Measurements from ENCODE around the gene PFN2.
"Not testable (repeated sequence)": the region's sequence is repeated elsewhere in the genome, so short reads cannot be mapped to it uniquely, and the experiment has no call there.

The PFN2 gene

GRCh38 chr3:149968216-149968615, 2.5 kb downstream of the PFN2 start:
- DNase-seq (ENCODE audit: low spot score): no peak

- peak; percentile 80 for DNase-seq (ENCODE audit: low spot score)
These were observed 3.5 kb downstream of the PFN2 start for GRCh38 chr3:149967086-149967685.

- peak; percentile 15 for DNase-seq (ENCODE audit: low spot score)
These were observed 5.4 kb downstream of the PFN2 start for GRCh38 chr3:149965278-149965677.

- DNase-seq (ENCODE audit: low spot score): peak; percentile 43
These were observed 6.4 kb downstream of the PFN2 start for GRCh38 chr3:149964291-149964690.

- no peak for DNase-seq (ENCODE audit: low spot score)
These were observed 7.2 kb downstream of the PFN2 start for GRCh38 chr3:149963485-149963884.

- no peak for DNase-seq (ENCODE audit: low spot score)
These were observed 11.3 kb downstream of the PFN2 start for GRCh38 chr3:149959443-149959842.

GRCh38 chr3:149958171-149958796, 12.4 kb downstream of the PFN2 start:
- DNase-seq (ENCODE audit: low spot score): no peak

- no peak for DNase-seq (ENCODE audit: low spot score)
These were observed 13.2 kb downstream of the PFN2 start for GRCh38 chr3:149957361-149958125.

GRCh38 chr3:149955449-149955848, 15.2 kb downstream of the PFN2 start:
- peak; percentile 89 for DNase-seq (ENCODE audit: low spot score)

GRCh38 chr3:149954812-149955211, 15.9 kb downstream of the PFN2 start:
- peak; percentile 15 for DNase-seq (ENCODE audit: low spot score)

GRCh38 chr3:149949181-149949580, 21.5 kb downstream of the PFN2 start:
- DNase-seq (ENCODE audit: low spot score): no peak

GRCh38 chr3:149947231-149947630, 23.5 kb downstream of the PFN2 start:
- no peak for DNase-seq (ENCODE audit: low spot score)

GRCh38 chr3:149943966-149944365, 26.7 kb downstream of the PFN2 start:
- DNase-seq (ENCODE audit: low spot score): not testable (repeated sequence)

- no peak for DNase-seq (ENCODE audit: low spot score)
These were observed 28.3 kb downstream of the PFN2 start for GRCh38 chr3:149942409-149942808.

GRCh38 chr3:149941946-149942345, 28.7 kb downstream of the PFN2 start:
- DNase-seq (ENCODE audit: low spot score): no peak

- no peak for DNase-seq (ENCODE audit: low spot score)
These were observed 29.5 kb downstream of the PFN2 start for GRCh38 chr3:149941186-149941585.

- not testable (repeated sequence) for DNase-seq (ENCODE audit: low spot score)
These were observed 32.2 kb downstream of the PFN2 start for GRCh38 chr3:149938392-149939055.

- no peak for DNase-seq (ENCODE audit: low spot score)
These were observed 33.9 kb downstream of the PFN2 start for GRCh38 chr3:149936812-149937230.

GRCh38 chr3:149934524-149934923, 36.2 kb downstream of the PFN2 start:
- DNase-seq (ENCODE audit: low spot score): no peak

- no peak for DNase-seq (ENCODE audit: low spot score)
These were observed 36.8 kb downstream of the PFN2 start for GRCh38 chr3:149933858-149934257.

GRCh38 chr3:149933008-149933407, 37.7 kb downstream of the PFN2 start:
- DNase-seq (ENCODE audit: low spot score): no peak

- DNase-seq (ENCODE audit: low spot score): no peak
These were observed 50.6 kb downstream of the PFN2 start for GRCh38 chr3:149920119-149920518.

- no peak for DNase-seq (ENCODE audit: low spot score)
These were observed 51.2 kb downstream of the PFN2 start for GRCh38 chr3:149919509-149919908.

All from pons (tissue), 1 donor.